ENCODE measurements around the gene SLC6A20. TPM values are rescaled to one million over a fixed set of nuclear protein-coding genes. Genes with fewer than 3 reads are reported as not detected.

Gene SLC6A20
- total and polyA plus RNA-seq, 4 donors, result 0.08 to 0.16 (median 0.10) TPM; not detected in 1

DNA sequence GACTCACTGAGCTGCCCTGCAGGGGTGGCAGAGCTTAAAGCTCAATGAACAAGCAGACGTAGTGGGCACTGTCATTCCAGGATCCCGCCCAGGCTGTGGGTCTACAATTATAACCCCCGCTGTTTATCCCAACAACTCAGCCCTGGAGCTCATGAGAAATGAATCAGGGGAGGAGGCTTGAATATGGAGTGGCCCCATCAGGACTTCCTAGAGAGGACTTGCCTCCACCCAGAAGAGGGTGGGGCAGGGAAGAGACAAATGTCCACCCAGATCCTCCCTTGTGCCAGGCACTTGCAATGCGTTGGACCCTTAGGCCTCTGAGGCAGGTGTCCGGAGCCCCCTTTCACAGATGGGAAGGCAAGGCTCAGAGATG is 33.0 kb downstream of the SLC6A20 start:
- TF ChIP-seq, protein P1, sequence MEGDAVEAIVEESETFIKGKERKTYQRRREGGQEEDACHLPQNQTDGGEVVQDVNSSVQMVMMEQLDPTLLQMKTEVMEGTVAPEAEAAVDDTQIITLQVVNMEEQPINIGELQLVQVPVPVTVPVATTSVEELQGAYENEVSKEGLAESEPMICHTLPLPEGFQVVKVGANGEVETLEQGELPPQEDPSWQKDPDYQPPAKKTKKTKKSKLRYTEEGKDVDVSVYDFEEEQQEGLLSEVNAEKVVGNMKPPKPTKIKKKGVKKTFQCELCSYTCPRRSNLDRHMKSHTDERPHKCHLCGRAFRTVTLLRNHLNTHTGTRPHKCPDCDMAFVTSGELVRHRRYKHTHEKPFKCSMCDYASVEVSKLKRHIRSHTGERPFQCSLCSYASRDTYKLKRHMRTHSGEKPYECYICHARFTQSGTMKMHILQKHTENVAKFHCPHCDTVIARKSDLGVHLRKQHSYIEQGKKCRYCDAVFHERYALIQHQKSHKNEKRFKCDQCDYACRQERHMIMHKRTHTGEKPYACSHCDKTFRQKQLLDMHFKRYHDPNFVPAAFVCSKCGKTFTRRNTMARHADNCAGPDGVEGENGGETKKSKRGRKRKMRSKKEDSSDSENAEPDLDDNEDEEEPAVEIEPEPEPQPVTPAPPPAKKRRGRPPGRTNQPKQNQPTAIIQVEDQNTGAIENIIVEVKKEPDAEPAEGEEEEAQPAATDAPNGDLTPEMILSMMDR (IDR thresholded peaks at IDR 0.05; ENCODE audit: low read depth, low read length, missing input control), result no peak
- no peaks in the 10 kb centered on the region for H3K27me3 ChIP-seq (ENCODE audit: control insufficient read depth in 4 of 4, insufficient read depth in 4 of 4, low read length in 3 of 4)
- no peaks in the 10 kb centered on the region for H3K9me3 ChIP-seq (ENCODE audit: control insufficient read depth in 4 of 4, low read length in 3 of 4)
- no peak overlapping the region for H3K4me3 ChIP-seq (ENCODE audit: low read depth in 1 of 3, low read length in 3 of 3)
- no peaks in the 10 kb centered on the region for H3K36me3 ChIP-seq (ENCODE audit: control insufficient read depth in 4 of 4, insufficient read depth in 3 of 4, low read depth in 1 of 4, low read length in 3 of 4)
- WGBS, result 94% methylated on average over 5 of the region's 5 CpGs
- H3K27ac ChIP-seq (ENCODE audit: low read depth in 1 of 2, low read length in 2 of 2), result no peak overlapping the region
- peaks cover 0 to 14% (median 8%) of the 10 kb centered on the region in 4 donors for H3K4me1 ChIP-seq (ENCODE audit: control insufficient read depth in 4 of 4, insufficient read depth in 4 of 4, low read length in 3 of 4)
- DNase-seq (ENCODE audit: low spot score), result peak; percentile 20
- H3K9ac ChIP-seq (ENCODE audit: low read depth in 1 of 2, low read length in 2 of 2), result no peak overlapping the region

- Histone ChIP-seq H3K36me3 (ENCODE audit: control insufficient read depth in 4 of 4, insufficient read depth in 3 of 4, low read depth in 1 of 4, low read length in 3 of 4) (no peaks in the 10 kb centered on the region), H3K4me1 (ENCODE audit: control insufficient read depth in 4 of 4, insufficient read depth in 4 of 4, low read length in 3 of 4) (peaks cover 0 to 14% (median 8%) of the 10 kb centered on the region in 4 donors), H3K4me3 (ENCODE audit: low read depth in 1 of 3, low read length in 3 of 3) (no peak overlapping the region), H3K9me3 (ENCODE audit: control insufficient read depth in 4 of 4, low read length in 3 of 4) (no peaks in the 10 kb centered on the region), H3K27me3 (ENCODE audit: control insufficient read depth in 4 of 4, insufficient read depth in 4 of 4, low read length in 3 of 4) (no peaks in the 10 kb centered on the region), H3K27ac (ENCODE audit: low read depth in 1 of 2, low read length in 2 of 2) (no peak overlapping the region), H3K9ac (ENCODE audit: low read depth in 1 of 2, low read length in 2 of 2) (no peak overlapping the region)
- TF ChIP-seq FOXA1 (IDR thresholded peaks at IDR 0.05) (no peak), HNF4G (IDR thresholded peaks at IDR 0.05) (no peak), GABPA (IDR thresholded peaks at IDR 0.05 in 1 of 2, conservative IDR thresholded peaks at IDR 0.05 in 1 of 2) (no peak), TAF1 (conservative IDR thresholded peaks at IDR 0.05) (no peak), REST (IDR thresholded peaks at IDR 0.05) (no peak), JUND (IDR thresholded peaks at IDR 0.05) (no peak), RAD21 (IDR thresholded peaks at IDR 0.05) (no peak), FOXA2 (IDR thresholded peaks at IDR 0.05) (no peak), RXRA (IDR thresholded peaks at IDR 0.05) (no peak), EGR1 (IDR thresholded peaks at IDR 0.05; ENCODE audit: low read depth in 2 of 2) (no peak), SP1 (IDR thresholded peaks at IDR 0.05) (no peak), NR2F2 (IDR thresholded peaks at IDR 0.05) (no peak), HNF4A (conservative IDR thresholded peaks at IDR 0.05) (no peak), YY1 (IDR thresholded peaks at IDR 0.05) (no peak)
- TF ChIP-seq, protein P1 (IDR thresholded peaks at IDR 0.05; ENCODE audit: low read depth, low read length, missing input control), result no peak
- TF ChIP-seq, protein P2, sequence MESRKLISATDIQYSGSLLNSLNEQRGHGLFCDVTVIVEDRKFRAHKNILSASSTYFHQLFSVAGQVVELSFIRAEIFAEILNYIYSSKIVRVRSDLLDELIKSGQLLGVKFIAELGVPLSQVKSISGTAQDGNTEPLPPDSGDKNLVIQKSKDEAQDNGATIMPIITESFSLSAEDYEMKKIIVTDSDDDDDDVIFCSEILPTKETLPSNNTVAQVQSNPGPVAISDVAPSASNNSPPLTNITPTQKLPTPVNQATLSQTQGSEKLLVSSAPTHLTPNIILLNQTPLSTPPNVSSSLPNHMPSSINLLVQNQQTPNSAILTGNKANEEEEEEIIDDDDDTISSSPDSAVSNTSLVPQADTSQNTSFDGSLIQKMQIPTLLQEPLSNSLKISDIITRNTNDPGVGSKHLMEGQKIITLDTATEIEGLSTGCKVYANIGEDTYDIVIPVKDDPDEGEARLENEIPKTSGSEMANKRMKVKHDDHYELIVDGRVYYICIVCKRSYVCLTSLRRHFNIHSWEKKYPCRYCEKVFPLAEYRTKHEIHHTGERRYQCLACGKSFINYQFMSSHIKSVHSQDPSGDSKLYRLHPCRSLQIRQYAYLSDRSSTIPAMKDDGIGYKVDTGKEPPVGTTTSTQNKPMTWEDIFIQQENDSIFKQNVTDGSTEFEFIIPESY (IDR thresholded peaks at IDR 0.05), result no peak
- TF ChIP-seq, protein P3, sequence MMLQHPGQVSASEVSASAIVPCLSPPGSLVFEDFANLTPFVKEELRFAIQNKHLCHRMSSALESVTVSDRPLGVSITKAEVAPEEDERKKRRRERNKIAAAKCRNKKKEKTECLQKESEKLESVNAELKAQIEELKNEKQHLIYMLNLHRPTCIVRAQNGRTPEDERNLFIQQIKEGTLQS (IDR thresholded peaks at IDR 0.05), result no peak
- TF ChIP-seq, protein P4, sequence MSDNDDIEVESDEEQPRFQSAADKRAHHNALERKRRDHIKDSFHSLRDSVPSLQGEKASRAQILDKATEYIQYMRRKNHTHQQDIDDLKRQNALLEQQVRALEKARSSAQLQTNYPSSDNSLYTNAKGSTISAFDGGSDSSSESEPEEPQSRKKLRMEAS (IDR thresholded peaks at IDR 0.05), result no peak
- 80% methylated on average over 19 of the region's 19 CpGs for WGBS
- peak; percentile 30 for DNase-seq (ENCODE audit: low spot score)
These were observed 33.6 kb downstream of the SLC6A20 start for GRCh38 chr3:45762647-45763302.
